Vagina (tissue), 2 donors: ENCODE measurements around the gene UGT1A3.

Experiments used
- CTCF ChIP-seq, 3 experiments: fragments of 450-650 bp in 2 of 3; fragments of 200-600 bp in 1 of 3; sonication (generic) in 1 of 3; IDR thresholded peaks; one replicate each; pipeline ENCODE4 v1.5.1; 2017 to 2019; ENCODE audit warnings: antibody characterized with exemption in 3 of 3, mild to moderate bottlenecking in 2 of 3, moderate library complexity in 2 of 3
- POLR2AphosphoS5 ChIP-seq, 2 donors: sonication (generic); formaldehyde crosslinking; IDR thresholded peaks; one replicate each; pipeline ENCODE4 v1.9.0; 2017; ENCODE audit warnings: antibody characterized with exemption in 2 of 2, mild to moderate bottlenecking in 2 of 2, low read depth in 1 of 2; ENCODE audit not compliant: insufficient read depth in 1 of 2

- TF ChIP-seq POLR2AphosphoS5 (IDR thresholded peaks at IDR 0.05; ENCODE audit: insufficient read depth in 1 of 2, low read depth in 1 of 2): no peak
- no peak for TF ChIP-seq CTCF (IDR thresholded peaks at IDR 0.05)
These were observed 30.0 kb downstream of the UGT1A3 start for GRCh38 chr2:233758849-233759248.
